HepG2 (cell line): ENCODE results near the gene RABL6. TPM values are rescaled to one million over a fixed set of nuclear protein-coding genes. Genes with fewer than 3 reads are reported as not detected.

Experiments
- ATF1 ChIP-seq: IDR thresholded peaks from 2 replicates; pipeline ENCODE4 v1.6.1; 2016; ENCODE audit warnings: mild to moderate bottlenecking, control low read depth
- BRD4 ChIP-seq: sonication (generic); formaldehyde crosslinking; IDR thresholded peaks from 2 replicates; pipeline ENCODE4 v1.4.0; 2020; ENCODE audit warnings: missing genetic modification reagents
- HHEX ChIP-seq: IDR thresholded peaks from 2 replicates; pipeline ENCODE4 v1.6.1; 2016; ENCODE audit warnings: control low read depth
- MEF2D ChIP-seq: sonication (generic); formaldehyde crosslinking; IDR thresholded peaks from 2 replicates; pipeline ENCODE4 v1.5.1; 2020; ENCODE audit warnings: mild to moderate bottlenecking, missing genetic modification reagents
- MYC ChIP-seq: sonication (generic); formaldehyde crosslinking; IDR thresholded peaks from 2 replicates; pipeline ENCODE4 v1.9.0; 2021; ENCODE audit warnings: missing genetic modification reagents, borderline replicate concordance
- NFRKB ChIP-seq: fragments of 450-650 bp; IDR thresholded peaks from 2 replicates; pipeline ENCODE4 v1.6.1; 2017
- NR2F1 ChIP-seq, 2 experiments: fragments of 450-650 bp in 1 of 2; formaldehyde crosslinking in 1 of 2; IDR thresholded peaks; 2 replicates each; pipeline versions ENCODE4 v1.5.0 to v1.6.1; 2016 to 2020; ENCODE audit warnings: mild to moderate bottlenecking in 1 of 2, missing compliant biosample characterization in 1 of 2, missing genetic modification reagents in 1 of 2, moderate library complexity in 1 of 2
- POLR2G ChIP-seq: fragments of 200-400 bp; formaldehyde crosslinking; IDR thresholded peaks from 2 replicates; pipeline ENCODE4 v1.6.1; 2018; ENCODE audit warnings: mild to moderate bottlenecking, low read depth, low read length, moderate library complexity
- SP1 ChIP-seq, 2 experiments: fragments of 450-650 bp in 1 of 2; sonication (generic) in 1 of 2; formaldehyde crosslinking in 1 of 2; IDR thresholded peaks; 2 replicates each; pipeline versions ENCODE4 v1.4.0 to v1.6.1; 2016 to 2020; ENCODE audit warnings: missing genetic modification reagents in 1 of 2
- ZFYVE20 ChIP-seq: sonication (generic); formaldehyde crosslinking; IDR thresholded peaks from 2 replicates; pipeline ENCODE4 v1.8.0; 2023; ENCODE audit warnings: low read depth, mild to moderate bottlenecking, moderate library complexity, missing genetic modification reagents, borderline replicate concordance
- ZNF12 ChIP-seq: sonication (generic); formaldehyde crosslinking; IDR thresholded peaks from 2 replicates; pipeline ENCODE4 v1.5.0; 2020; ENCODE audit warnings: missing genetic modification reagents
- ZNF350 ChIP-seq: sonication (generic); formaldehyde crosslinking; IDR thresholded peaks from 2 replicates; pipeline ENCODE4 v1.4.0; 2020; ENCODE audit warnings: mild to moderate bottlenecking, low read depth, missing genetic modification reagents, borderline replicate concordance
- ZNF616 ChIP-seq: sonication (generic); formaldehyde crosslinking; IDR thresholded peaks from 2 replicates; pipeline ENCODE4 v1.5.0; 2020; ENCODE audit warnings: low read depth, mild to moderate bottlenecking, missing genetic modification reagents
- ZNF619 ChIP-seq: sonication (generic); formaldehyde crosslinking; IDR thresholded peaks from 2 replicates; pipeline ENCODE4 v1.4.0; 2020; ENCODE audit warnings: mild to moderate bottlenecking, missing genetic modification reagents
- ZNF724P ChIP-seq: sonication (generic); formaldehyde crosslinking; IDR thresholded peaks from 2 replicates; pipeline ENCODE4 v1.8.0; 2022; ENCODE audit warnings: missing genetic modification reagents, borderline replicate concordance
- ZNF782 ChIP-seq: sonication (generic); formaldehyde crosslinking; IDR thresholded peaks from 2 replicates; pipeline ENCODE4 v1.4.0; 2020; ENCODE audit warnings: missing genetic modification reagents, mild to moderate bottlenecking, borderline replicate concordance
- polyA plus RNA-seq, 8 experiments: library from polyadenylated mRNA; depleted of rRNA in 3 of 8; stranded (reverse) in 7 of 8; unstranded in 1 of 8; fragments of >200 nt; fragmentation: Illumina TruSeq in 4 of 8; extraction: Trizol in 4 of 8; gene quantifications; 2 replicates each; pipeline versions ENCODE4 v1.2.1 to v1.2.3, GENCODE V29; 2011 to 2016; ENCODE audit warnings: low read depth in 4 of 8, missing spikeins in 1 of 8, mixed read lengths in 1 of 8; ENCODE audit not compliant: insufficient read depth in 1 of 8
- total RNA-seq, 5 experiments: library from RNA; depleted of rRNA; stranded (reverse); fragments of >200 nt; fragmentation: Illumina TruSeq; extraction: Trizol; gene quantifications; 2 replicates each; pipeline ENCODE4 v1.2.3, GENCODE V29; 2016; ENCODE audit warnings: low read depth in 1 of 5
- TF ChIP-seq, protein P1 (sequence below): sonication (generic); formaldehyde crosslinking; IDR thresholded peaks from 2 replicates; pipeline ENCODE4 v1.5.0; 2020; ENCODE audit warnings: mild to moderate bottlenecking, missing genetic modification reagents
- TF ChIP-seq, protein P2 (sequence below): IDR thresholded peaks from 2 replicates; pipeline ENCODE4 v1.6.1; 2012; ENCODE audit warnings: low read depth, low read length, improper control_type of control experiment
- TF ChIP-seq, protein P3 (sequence below): sonication (generic); formaldehyde crosslinking; IDR thresholded peaks from 2 replicates; pipeline ENCODE4 v1.4.0; 2020; ENCODE audit warnings: mild to moderate bottlenecking, missing genetic modification reagents
- TF ChIP-seq, protein P4 (sequence below): sonication (generic); formaldehyde crosslinking; IDR thresholded peaks from 2 replicates; pipeline ENCODE4 v1.4.0; 2020; ENCODE audit warnings: missing genetic modification reagents
- TF ChIP-seq, protein P5 (sequence below): sonication (generic); formaldehyde crosslinking; IDR thresholded peaks from 2 replicates; pipeline ENCODE4 v1.9.0; 2022; ENCODE audit warnings: low read depth, missing genetic modification reagents

The RABL6 gene
- total and polyA plus RNA-seq, 2 of the 13 experiments (the other 11 are each of a cell fraction or from before 2014, with no cell fraction given): 81.5 to 125 TPM

DNA sequence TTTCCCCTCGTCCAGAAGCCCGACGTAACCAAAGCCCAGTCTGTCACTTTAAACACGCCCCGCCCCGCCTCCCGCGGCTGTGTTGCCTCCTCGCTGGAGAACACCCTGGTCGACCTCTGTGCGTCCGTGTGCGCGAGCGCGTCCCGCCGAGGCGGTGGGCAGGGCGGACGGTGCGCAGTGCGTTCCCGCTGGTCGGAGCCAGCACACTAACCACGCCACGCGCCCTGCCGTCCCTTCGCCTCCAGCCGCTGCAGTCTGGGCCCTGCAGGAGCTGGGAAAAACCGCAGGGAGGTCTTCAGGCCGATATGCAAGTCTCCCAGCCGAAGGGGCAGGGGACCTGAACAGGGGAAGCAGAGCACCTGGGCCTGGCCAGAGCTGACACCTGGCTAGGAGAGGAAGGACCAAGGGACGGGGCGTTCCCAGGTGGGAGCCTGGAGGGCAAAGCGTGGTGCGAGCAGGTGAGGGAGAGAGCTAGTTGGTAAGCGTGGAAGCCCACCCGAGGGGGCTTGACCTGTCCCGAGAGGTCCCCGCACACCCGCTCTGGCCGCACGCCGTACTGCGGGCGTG is 40.2 kb downstream of the RABL6 start (continued):
- TF ChIP-seq, protein P1, sequence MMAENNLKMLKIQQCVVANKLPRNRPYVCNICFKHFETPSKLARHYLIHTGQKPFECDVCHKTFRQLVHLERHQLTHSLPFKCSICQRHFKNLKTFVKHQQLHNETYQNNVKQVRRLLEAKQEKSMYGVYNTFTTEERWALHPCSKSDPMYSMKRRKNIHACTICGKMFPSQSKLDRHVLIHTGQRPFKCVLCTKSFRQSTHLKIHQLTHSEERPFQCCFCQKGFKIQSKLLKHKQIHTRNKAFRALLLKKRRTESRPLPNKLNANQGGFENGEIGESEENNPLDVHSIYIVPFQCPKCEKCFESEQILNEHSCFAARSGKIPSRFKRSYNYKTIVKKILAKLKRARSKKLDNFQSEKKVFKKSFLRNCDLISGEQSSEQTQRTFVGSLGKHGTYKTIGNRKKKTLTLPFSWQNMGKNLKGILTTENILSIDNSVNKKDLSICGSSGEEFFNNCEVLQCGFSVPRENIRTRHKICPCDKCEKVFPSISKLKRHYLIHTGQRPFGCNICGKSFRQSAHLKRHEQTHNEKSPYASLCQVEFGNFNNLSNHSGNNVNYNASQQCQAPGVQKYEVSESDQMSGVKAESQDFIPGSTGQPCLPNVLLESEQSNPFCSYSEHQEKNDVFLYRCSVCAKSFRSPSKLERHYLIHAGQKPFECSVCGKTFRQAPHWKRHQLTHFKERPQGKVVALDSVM (CRISPR knock-in tag): no peak
- TF ChIP-seq BRD4 (CRISPR knock-in tag) (no peak; the same call in 1 of the 2 replicates), NR2F1 (CRISPR knock-in tag; IDR thresholded peaks at IDR 0.05) (no peak), ZNF724P (CRISPR knock-in tag) (no peak), ZNF616 (CRISPR knock-in tag) (no peak), MYC (CRISPR knock-in tag) (peak; percentile 91), ZNF619 (CRISPR knock-in tag) (peak; percentile 77; the same call in 1 of the 2 replicates), ATF1 (CRISPR knock-in tag) (no peak), POLR2G (peak; percentile 92), MEF2D (CRISPR knock-in tag) (no peak; the same call in 1 of the 2 replicates), ZNF350 (CRISPR knock-in tag) (peak; percentile 92), NFRKB (no peak), SP1 (IDR thresholded peaks at IDR 0.05) (no peak), SP1 (CRISPR knock-in tag; IDR thresholded peaks at IDR 0.05) (peak; percentile 64), ZFYVE20 (CRISPR knock-in tag) (peak; percentile 42; the same call in 1 of the 2 replicates), ZNF12 (CRISPR knock-in tag) (no peak), ZNF782 (CRISPR knock-in tag) (peak; percentile 53; the same call in 1 of the 2 replicates), HHEX (CRISPR knock-in tag) (no peak)
- TF ChIP-seq, protein P2, sequence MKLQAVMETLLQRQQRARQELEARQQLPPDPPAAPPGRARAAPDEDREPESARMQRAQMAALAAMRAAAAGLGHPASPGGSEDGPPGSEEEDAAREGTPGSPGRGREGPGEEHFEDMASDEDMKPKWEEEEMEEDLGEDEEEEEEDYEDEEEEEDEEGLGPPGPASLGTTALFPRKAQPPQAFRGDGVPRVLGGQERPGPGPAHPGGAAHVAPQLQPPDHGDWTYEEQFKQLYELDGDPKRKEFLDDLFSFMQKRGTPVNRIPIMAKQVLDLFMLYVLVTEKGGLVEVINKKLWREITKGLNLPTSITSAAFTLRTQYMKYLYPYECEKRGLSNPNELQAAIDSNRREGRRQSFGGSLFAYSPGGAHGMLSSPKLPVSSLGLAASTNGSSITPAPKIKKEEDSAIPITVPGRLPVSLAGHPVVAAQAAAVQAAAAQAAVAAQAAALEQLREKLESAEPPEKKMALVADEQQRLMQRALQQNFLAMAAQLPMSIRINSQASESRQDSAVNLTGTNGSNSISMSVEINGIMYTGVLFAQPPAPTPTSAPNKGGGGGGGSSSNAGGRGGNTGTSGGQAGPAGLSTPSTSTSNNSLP: no peak
- TF ChIP-seq, protein P3, sequence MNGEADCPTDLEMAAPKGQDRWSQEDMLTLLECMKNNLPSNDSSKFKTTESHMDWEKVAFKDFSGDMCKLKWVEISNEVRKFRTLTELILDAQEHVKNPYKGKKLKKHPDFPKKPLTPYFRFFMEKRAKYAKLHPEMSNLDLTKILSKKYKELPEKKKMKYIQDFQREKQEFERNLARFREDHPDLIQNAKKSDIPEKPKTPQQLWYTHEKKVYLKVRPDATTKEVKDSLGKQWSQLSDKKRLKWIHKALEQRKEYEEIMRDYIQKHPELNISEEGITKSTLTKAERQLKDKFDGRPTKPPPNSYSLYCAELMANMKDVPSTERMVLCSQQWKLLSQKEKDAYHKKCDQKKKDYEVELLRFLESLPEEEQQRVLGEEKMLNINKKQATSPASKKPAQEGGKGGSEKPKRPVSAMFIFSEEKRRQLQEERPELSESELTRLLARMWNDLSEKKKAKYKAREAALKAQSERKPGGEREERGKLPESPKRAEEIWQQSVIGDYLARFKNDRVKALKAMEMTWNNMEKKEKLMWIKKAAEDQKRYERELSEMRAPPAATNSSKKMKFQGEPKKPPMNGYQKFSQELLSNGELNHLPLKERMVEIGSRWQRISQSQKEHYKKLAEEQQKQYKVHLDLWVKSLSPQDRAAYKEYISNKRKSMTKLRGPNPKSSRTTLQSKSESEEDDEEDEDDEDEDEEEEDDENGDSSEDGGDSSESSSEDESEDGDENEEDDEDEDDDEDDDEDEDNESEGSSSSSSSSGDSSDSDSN (CRISPR knock-in tag): peak; percentile 92
- TF ChIP-seq, protein P4, sequence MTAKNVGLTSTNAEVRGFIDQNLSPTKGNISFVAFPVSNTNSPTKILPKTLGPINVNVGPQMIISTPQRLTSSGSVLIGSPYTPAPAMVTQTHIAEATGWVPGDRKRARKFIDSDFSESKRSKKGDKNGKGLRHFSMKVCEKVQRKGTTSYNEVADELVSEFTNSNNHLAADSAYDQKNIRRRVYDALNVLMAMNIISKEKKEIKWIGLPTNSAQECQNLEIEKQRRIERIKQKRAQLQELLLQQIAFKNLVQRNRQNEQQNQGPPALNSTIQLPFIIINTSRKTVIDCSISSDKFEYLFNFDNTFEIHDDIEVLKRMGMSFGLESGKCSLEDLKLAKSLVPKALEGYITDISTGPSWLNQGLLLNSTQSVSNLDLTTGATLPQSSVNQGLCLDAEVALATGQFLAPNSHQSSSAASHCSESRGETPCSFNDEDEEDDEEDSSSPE (CRISPR knock-in tag): no peak
- TF ChIP-seq, protein P5, sequence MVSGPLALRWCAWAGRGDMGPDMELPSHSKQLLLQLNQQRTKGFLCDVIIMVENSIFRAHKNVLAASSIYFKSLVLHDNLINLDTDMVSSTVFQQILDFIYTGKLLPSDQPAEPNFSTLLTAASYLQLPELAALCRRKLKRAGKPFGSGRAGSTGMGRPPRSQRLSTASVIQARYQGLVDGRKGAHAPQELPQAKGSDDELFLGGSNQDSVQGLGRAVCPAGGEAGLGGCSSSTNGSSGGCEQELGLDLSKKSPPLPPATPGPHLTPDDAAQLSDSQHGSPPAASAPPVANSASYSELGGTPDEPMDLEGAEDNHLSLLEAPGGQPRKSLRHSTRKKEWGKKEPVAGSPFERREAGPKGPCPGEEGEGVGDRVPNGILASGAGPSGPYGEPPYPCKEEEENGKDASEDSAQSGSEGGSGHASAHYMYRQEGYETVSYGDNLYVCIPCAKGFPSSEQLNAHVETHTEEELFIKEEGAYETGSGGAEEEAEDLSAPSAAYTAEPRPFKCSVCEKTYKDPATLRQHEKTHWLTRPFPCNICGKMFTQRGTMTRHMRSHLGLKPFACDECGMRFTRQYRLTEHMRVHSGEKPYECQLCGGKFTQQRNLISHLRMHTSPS (CRISPR knock-in tag): no peak
